GM19324 (cell line): ENCODE results near the gene EOLA1.
"Not testable (repeated sequence)": the region's sequence is repeated elsewhere in the genome, so short reads cannot be mapped to it uniquely, and the experiment has no call there.

Source experiments
- ATAC-seq: cut with Tn5 transposase; IDR thresholded peaks from one replicate; pipeline ENCODE4 v1.9.1; 2021; ENCODE audit warnings: mild to moderate bottlenecking, moderate library complexity; ENCODE audit not compliant: unreplicated experiment, low FRiP score

Gene EOLA1

GRCh38 chrX:149539283-149540130 lies 1.3 kb upstream of the EOLA1 start:
- ATAC-seq: peak; percentile 46

DNA sequence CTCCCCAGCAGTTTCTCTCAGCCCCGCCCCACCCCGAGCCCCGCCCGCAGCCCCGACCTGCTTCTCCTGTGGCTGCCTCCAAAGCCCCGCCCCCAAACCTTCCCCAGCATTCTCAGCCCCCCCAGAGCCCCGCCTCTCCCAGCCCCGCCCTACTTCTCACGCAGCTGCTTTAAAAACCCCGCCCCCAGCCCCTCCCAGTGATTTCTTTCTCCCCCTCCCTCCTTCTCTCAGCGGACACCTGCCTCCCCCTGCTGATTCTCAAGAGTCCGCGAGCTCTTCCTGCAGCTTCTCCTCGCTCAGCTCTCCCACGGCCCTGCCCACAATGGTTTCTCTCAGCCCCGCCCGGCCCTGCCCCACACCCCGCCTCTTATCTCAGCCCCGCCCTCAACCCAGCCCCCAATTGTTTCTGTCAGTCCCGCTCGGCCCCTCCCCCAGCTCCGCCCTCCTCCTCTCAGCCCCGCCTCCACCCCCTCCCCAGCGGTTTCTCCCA lies 636 bp upstream of the EOLA1 start:
- ATAC-seq: peak; percentile 28

DNA sequence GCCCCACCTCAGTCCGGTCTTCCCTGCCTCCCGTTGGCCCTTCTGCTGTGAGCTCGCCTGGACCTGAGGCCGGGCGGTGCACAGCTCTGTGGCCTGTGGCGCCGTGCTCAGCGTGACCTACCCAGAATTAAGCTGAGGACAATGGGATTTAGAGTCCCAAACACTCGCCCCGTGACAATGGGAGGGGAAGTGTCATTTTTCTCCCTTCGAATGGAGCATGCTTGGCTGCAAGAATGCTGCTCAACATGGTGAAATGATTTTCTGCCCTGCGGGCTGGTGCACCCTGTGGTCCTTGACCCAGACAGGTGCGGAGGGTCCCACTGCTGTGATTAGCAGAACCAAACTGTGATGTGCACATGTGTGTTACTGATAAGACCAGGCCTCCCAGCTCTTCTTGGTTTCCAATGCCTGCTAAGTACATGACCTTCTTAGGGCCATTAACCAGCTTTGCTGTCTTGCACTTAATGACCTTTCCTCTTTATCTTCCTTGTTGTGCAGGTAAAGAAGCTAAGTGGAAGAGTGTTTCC lies 772 bp downstream of the EOLA1 start:
- no peak for ATAC-seq

DNA sequence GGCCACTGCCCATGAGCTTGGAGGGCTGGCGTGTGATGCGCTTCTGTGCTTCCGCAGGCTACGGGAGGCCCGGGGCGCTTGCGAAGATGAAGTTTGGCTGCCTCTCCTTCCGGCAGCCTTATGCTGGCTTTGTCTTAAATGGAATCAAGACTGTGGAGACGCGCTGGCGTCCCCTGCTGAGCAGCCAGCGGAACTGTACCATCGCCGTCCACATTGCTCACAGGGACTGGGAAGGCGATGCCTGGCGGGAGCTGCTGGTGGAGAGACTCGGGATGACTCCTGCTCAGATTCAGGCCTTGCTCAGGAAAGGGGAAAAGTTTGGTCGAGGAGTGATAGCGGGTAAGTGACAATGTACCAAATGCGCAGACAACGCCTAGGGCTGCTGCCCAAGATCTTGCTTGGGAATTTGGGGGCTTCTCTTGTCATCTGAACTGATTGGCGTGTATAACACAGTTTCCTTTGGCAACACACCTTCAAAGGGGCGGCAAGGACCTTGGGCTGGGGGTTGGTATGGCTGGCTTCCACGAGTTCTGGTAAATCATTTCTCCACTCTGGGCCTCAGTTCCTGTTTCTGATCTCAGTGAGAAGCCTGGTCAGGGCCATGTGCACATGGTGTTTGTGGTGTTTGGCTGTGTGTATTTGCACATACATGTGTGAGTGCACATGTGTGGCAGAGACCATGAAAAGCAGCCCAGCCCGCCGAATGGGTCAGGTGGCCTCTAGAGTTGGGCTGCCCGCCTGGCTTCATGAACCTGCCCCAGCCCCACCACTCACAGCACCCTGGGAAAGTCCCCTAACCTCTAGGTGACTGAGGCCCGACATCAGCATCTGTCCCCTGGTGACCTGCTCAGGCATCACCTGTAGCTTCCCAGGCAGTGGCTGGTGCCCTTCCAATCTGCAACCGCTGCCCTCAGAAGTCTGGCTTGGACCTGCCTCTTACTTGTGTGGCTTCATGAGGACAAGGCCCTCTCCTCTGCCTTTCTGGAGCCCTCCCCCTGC lies 5.0 kb downstream of the EOLA1 start:
- ATAC-seq: not testable (repeated sequence)

DNA sequence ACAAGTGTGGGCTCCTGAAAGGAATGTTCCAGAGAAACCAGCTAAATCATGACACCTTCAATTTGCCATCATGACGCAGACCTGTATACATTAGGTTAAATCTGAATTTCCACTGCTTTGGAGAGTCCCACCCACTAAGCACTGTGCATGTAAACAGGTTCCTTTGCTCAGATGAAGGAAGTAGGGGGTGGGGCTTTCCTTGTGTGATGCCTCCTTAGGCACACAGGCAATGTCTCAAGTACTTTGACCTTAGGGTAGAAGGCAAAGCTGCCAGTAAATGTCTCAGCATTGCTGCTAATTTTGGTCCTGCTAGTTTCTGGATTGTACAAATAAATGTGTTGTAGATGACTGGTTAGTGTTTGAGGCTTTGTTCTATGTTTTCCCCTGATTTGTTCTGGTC lies 6.2 kb downstream of the EOLA1 start:
- not testable (repeated sequence) for ATAC-seq

DNA sequence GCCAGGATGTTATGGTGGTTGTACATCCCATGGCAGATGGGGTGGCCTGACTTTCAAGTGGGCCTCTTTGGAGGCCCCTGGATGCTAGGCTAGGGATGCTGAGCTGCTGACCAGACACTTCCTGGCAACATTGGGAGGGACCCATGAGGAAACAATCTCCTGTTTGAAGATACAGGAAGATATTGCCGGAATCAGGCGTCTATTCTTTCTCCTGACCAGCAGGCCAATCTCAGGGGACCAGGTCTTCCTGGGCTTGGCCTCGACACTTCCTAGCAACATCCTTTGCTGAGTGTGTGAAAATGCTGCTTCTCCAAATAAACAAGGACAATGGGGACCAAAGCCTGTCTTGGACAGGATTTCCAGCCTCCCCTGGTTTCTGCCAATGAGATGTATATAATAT lies 7.0 kb downstream of the EOLA1 start:
- ATAC-seq: not testable (repeated sequence)

DNA sequence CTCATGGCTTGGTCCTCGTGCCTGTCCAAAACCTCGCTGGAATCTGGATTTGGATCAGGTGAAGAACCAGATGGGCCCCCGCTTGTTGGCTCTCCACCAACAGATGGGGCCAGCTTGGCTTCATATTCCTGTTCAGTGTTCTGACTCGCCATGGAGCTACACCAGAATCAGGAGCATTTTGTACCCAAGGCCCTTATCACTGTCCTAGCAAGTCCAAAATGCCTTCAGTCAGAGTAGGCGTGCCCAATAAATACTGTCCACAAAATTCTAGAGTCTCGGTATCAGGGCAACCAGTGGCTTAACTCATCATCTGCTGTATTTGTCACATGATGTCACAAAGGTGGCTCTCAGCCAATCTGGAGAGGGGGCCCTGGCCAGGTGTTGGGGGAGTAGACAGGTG lies 8.9 kb downstream of the EOLA1 start, which contains the start of gene HSFX3:
Gene HSFX3, minus strand, starts transcription at position 224 of the 400 bp plus-strand sequence. Its CDS starts 72 bp downstream, at position 152.
- not testable (repeated sequence) for ATAC-seq

GRCh38 chrX:149550454-149550853 lies 9.6 kb downstream of the EOLA1 start:
- ATAC-seq: not testable (repeated sequence)

GRCh38 chrX:149551245-149551938 lies 10.6 kb downstream of the EOLA1 start:
- not testable (repeated sequence) for ATAC-seq

- not testable (repeated sequence) for ATAC-seq
These were observed 11.1 kb downstream of the EOLA1 start for GRCh38 chrX:149551939-149552248.

DNA sequence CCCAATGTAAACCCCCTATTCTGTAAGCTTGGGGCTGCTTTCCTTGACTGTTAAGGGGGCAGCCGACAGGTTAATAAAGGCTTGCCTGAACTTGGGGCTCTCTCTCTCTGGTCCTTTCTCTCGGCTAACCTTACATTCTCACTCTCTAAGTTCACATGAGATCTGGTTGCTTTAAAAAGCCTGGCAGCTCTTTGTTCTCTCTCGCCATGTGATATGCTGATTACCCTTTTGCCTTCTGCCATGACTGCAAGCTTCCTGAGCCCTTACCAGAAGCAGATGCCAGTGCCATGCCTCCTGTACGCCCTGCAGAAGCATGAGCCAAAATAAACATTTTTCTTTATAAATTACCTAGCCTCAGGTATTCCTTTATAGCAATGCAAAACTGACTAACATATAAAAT lies 14.4 kb downstream of the EOLA1 start:
- not testable (repeated sequence) for ATAC-seq

GRCh38 chrX:149563359-149563758 lies 22.5 kb downstream of the EOLA1 start:
- ATAC-seq: no peak

GRCh38 chrX:149567621-149568417 lies 27.0 kb downstream of the EOLA1 start:
- no peak for ATAC-seq

- ATAC-seq: no peak
These were observed 28.0 kb downstream of the EOLA1 start for GRCh38 chrX:149568701-149569296.

DNA sequence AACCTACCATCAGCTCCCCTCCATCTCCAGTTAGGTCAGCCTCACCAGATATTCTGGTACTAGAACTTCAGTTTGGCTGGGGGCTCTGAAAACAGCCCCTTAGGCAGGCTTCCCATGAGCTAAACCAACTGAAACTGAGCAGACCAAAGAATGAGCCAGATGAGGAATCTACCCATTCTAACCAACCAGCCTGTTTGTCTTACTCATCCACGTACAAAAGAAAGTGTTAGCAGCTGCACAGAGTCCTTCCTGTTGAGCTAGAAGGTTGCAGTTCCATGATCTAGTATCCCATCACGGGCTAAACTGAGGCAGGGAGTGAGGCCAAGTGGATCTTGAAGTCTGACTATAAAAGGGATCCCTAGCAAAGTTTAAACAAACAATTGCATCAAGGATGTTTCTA lies 29.0 kb downstream of the EOLA1 start:
- ATAC-seq: no peak

DNA sequence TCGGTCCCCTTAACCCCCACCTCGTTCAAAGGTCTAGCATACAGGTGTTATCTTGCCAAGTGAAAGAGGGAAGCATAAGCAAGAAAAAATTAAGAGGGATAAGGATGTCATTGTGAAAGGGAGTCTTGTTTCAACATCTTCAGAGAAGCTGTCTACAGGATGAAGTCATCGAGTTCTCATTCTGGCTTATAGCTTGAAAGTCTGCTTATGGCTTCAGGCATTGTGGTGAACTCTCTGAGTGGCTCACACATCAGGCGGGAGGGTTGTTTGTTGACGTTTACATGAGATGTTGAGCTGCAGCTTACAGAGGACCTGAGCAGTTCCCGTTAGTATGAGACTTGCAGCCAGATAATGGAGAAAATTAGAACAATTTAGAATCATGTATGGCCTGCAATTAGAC lies 29.9 kb downstream of the EOLA1 start:
- ATAC-seq: no peak

DNA sequence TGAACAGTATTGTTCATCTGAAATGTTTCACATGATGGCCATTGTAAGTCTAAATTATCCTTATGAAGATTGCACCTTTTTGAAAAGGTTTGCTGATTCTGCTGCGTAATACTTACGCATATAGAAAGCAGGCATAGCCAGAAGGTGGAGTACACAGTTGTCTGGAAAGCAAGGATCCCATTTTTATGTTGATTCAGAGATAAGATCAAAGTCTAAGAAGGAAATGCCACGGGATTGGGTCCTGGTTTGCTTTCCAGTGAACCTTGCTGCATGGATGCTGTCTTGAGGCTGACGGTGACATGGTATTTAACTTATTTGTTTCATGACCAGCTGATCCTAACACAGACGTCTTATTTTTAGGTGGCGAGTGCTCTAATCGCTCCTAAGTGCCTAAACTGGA lies 31.0 kb downstream of the EOLA1 start:
- no peak for ATAC-seq

DNA sequence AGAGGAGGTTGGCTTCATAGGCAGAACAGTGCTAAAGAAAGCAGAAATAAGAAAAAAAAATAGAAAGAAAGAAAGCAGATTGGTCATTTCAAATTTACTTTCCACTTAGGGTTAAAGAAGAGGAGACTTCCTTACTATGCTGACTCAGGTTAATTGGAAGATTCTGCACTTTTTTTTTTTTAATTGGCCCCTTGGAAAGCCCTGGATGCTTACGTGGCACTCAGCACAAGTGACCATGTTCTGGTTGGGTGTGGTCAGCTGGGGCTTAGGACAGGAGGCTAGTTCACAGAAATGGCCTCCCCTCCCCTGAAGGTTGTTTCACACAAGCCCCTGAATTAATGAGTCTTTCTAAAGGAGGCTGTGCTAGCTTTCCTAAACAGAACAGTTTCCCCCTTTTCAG lies 31.9 kb downstream of the EOLA1 start:
- no peak for ATAC-seq

DNA sequence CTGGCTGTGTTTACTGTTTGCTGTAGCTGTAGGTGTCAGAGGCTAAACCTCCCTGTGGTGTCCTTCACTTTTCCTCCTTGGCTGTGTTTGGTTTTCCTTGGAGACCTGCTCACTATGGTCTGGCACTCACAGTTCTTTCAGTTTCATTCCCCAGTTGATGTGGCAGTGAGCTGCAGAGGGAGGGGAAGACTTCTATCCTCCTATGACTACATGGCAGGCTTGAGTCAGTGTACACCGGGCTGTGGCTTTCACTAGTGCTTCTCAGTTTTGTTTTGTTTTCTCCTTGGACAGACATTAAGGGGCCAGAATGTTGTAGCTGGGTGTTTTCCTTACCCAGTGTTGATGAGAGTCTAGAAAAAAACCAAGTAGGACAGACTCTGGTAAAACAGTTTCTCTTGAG lies 32.6 kb downstream of the EOLA1 start:
- ATAC-seq: peak; percentile 99
